ENCODE data around the gene MAP1LC3C. TPM values are rescaled to one million over a fixed set of nuclear protein-coding genes. Genes with fewer than 3 reads are reported as not detected.

MAP1LC3C gene
- total RNA-seq, 2 donors from 2014 or later, result 0.22 TPM; not detected in 1

DNA sequence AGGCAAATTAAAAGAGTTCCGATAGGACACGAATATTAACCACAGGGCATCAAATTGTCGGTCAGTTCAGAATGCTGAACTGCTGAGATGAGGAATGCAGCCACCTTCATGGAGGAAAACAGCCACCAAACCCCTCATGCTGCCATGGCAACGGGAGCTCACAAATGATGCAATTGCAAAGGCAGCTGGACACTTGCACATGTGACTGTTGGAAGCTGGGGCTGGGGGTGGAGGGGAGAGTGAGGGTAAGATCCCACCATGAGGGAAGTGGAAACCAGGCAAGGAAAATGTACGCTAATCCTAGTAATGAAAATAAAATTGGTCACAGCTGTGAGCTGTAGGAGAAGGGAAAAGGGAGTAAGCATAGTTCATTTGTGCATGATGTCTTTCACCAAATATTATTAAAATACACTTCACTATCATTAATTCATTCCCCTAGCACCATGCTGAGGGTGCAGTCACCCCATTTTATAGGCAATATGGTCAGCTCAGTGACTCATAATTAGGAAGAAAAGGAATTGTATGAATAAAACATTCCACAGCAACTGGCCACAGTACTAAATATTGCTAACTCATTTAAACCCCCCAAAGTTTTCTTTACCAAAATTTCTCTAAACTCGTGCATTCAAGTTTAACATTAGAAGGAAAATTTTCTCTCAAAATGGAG lies 26.1 kb downstream of the MAP1LC3C start:
- Histone ChIP-seq H3K4me1 (ENCODE audit: control insufficient read depth, insufficient read depth, low read length) (no peaks in the 10 kb centered on the region), H3K27ac (ENCODE audit: low read depth, low read length) (peak overlapping the region; percentile 94), H3K4me3 (ENCODE audit: low read length) (no peak overlapping the region), H3K9ac (ENCODE audit: extremely low read depth, low read length, poor library complexity, severe bottlenecking) (no peak overlapping the region), H3K36me3 (ENCODE audit: control insufficient read depth, insufficient read depth, low read length) (no peaks in the 10 kb centered on the region), H3K9me3 (ENCODE audit: control insufficient read depth, low read length) (no peaks in the 10 kb centered on the region), H3K27me3 (ENCODE audit: control insufficient read depth, insufficient read depth, low read length, poor library complexity, severe bottlenecking) (no peaks in the 10 kb centered on the region)
- Mint-ChIP-seq H3K27ac (peak overlapping the region; percentile 44), H3K27me3 (ENCODE audit: insufficient read depth) (no peaks in the 10 kb centered on the region), H3K4me1 (no peaks in the 10 kb centered on the region), H3K36me3 (ENCODE audit: low read depth) (no peaks in the 10 kb centered on the region), H3K9me3 (no peaks in the 10 kb centered on the region), H3K4me3 (no peak overlapping the region)
- 87 to 91% methylated on average over 4 to 6 of the region's 6 CpGs for WGBS, 2 experiments (ENCODE audit: insufficient coverage in 1 of 2, insufficient read length in 1 of 2)
- DNase-seq, result peak; percentile 71
- TF ChIP-seq, protein P1, sequence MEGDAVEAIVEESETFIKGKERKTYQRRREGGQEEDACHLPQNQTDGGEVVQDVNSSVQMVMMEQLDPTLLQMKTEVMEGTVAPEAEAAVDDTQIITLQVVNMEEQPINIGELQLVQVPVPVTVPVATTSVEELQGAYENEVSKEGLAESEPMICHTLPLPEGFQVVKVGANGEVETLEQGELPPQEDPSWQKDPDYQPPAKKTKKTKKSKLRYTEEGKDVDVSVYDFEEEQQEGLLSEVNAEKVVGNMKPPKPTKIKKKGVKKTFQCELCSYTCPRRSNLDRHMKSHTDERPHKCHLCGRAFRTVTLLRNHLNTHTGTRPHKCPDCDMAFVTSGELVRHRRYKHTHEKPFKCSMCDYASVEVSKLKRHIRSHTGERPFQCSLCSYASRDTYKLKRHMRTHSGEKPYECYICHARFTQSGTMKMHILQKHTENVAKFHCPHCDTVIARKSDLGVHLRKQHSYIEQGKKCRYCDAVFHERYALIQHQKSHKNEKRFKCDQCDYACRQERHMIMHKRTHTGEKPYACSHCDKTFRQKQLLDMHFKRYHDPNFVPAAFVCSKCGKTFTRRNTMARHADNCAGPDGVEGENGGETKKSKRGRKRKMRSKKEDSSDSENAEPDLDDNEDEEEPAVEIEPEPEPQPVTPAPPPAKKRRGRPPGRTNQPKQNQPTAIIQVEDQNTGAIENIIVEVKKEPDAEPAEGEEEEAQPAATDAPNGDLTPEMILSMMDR (conservative IDR thresholded peaks at IDR 0.05), result no peak

DNA sequence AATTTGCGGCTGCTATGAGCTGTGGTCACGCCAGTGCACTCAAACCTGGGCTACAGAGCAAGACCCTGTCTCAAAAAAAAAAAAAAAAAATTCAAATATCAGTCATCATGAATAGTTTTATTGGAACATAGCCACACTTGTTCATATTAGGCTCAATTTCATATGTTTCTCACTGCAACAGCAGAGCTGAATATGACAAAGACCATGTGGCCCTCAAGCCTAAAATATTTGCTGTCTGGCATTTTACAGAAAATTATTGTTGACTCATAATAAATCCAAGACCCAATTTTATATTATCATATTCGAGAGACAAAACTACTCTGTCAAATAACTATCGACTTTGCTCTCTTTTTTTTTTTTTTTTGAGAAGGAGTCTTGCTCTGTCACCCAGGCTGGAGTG lies 30.3 kb downstream of the MAP1LC3C start:
- Mint-ChIP-seq H3K27ac (no peak overlapping the region), H3K9me3 (no peaks in the 10 kb centered on the region), H3K4me1 (no peaks in the 10 kb centered on the region), H3K27me3 (ENCODE audit: insufficient read depth) (no peaks in the 10 kb centered on the region), H3K4me3 (no peak overlapping the region), H3K36me3 (ENCODE audit: low read depth) (no peaks in the 10 kb centered on the region)
- 50 to 83% methylated on average over 1 to 3 of the region's 4 CpGs for WGBS, 2 experiments (ENCODE audit: insufficient coverage in 1 of 2, insufficient read length in 1 of 2)
- Histone ChIP-seq H3K9ac (ENCODE audit: extremely low read depth, low read length, poor library complexity, severe bottlenecking) (no peak overlapping the region), H3K36me3 (ENCODE audit: control insufficient read depth, insufficient read depth, low read length) (no peaks in the 10 kb centered on the region), H3K27me3 (ENCODE audit: control insufficient read depth, insufficient read depth, low read length, poor library complexity, severe bottlenecking) (no peaks in the 10 kb centered on the region), H3K4me3 (ENCODE audit: low read length) (no peak overlapping the region), H3K27ac (ENCODE audit: low read depth, low read length) (no peak overlapping the region), H3K9me3 (ENCODE audit: control insufficient read depth, low read length) (no peaks in the 10 kb centered on the region), H3K4me1 (ENCODE audit: control insufficient read depth, insufficient read depth, low read length) (no peaks in the 10 kb centered on the region)
- TF ChIP-seq, protein P1 (conservative IDR thresholded peaks at IDR 0.05), result no peak
- DNase-seq, result no peak

DNA sequence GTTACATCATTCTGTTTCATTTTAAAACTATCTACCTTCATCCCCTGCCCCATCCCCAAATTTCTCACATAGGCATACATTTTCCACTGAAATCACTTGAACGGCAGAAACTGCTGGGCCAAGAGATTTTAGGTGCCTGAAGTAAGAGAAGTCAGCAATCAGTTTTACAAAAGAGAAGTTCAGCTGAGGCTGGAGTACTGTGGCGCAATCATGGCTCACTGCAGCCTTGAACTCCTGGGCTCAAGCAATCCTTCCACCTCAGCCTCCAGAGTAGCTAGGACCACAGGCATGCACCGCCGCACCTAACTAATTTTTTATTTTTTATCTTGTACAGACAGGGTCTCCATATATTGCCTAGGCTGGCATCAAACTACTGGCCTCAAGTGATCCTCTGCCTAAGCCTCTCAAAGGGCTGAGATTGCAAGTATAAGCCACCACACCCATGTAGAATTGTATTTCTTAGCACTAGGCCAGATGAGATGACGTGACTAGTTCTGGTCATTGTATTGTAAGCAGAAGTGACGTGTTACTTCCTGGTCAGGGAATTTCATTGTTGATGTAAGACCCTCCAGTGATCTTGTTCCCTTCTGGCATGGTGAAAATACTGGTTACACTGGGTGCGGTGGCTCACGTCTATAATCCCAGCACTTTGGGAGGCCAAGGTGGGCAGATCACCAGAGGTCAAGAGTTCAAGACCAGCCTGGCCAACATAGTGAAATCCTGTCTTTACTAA lies 34.2 kb downstream of the MAP1LC3C start:
- H3K4me1 Mint-ChIP-seq, result no peaks in the 10 kb centered on the region
- no peak for DNase-seq
- no peaks in the 10 kb centered on the region for H3K9me3 ChIP-seq (ENCODE audit: control insufficient read depth, low read length)
- H3K4me3 ChIP-seq (ENCODE audit: low read length), result no peak overlapping the region
- TF ChIP-seq, protein P1 (conservative IDR thresholded peaks at IDR 0.05), result no peak
- no peak overlapping the region for H3K27ac Mint-ChIP-seq
- no peaks in the 10 kb centered on the region for H3K36me3 Mint-ChIP-seq (ENCODE audit: low read depth)
- WGBS, 2 experiments (ENCODE audit: insufficient coverage in 1 of 2, insufficient read length in 1 of 2), result 94 to 99% methylated on average over 5 to 8 of the region's 8 CpGs
- no peak overlapping the region for H3K9ac ChIP-seq (ENCODE audit: extremely low read depth, low read length, poor library complexity, severe bottlenecking)
- H3K36me3 ChIP-seq (ENCODE audit: control insufficient read depth, insufficient read depth, low read length), result no peaks in the 10 kb centered on the region
- no peaks in the 10 kb centered on the region for H3K27me3 ChIP-seq (ENCODE audit: control insufficient read depth, insufficient read depth, low read length, poor library complexity, severe bottlenecking)
- H3K27me3 Mint-ChIP-seq (ENCODE audit: insufficient read depth), result no peaks in the 10 kb centered on the region
- H3K4me3 Mint-ChIP-seq, result no peak overlapping the region
- no peaks in the 10 kb centered on the region for H3K4me1 ChIP-seq (ENCODE audit: control insufficient read depth, insufficient read depth, low read length)
- H3K27ac ChIP-seq (ENCODE audit: low read depth, low read length), result no peak overlapping the region
- H3K9me3 Mint-ChIP-seq, result no peaks in the 10 kb centered on the region
